Measurements from ENCODE around the gene ARL8B.

- no peak for TF ChIP-seq EP300 (IDR thresholded peaks at IDR 0.05)
- TF ChIP-seq CTCF (IDR thresholded peaks at IDR 0.05), result no peak
- TF ChIP-seq POLR2A (IDR thresholded peaks at IDR 0.05), result no peak
These were observed 5.6 kb upstream of the ARL8B start for GRCh38 chr3:5116538-5116937.

All from ovary (tissue), 3 donors.